ENCODE measurements around the gene UPB1.

UPB1 gene

GRCh38 chr22:24466716-24467328, 28.3 kb upstream of the UPB1 start:
- no peak overlapping the region for H3K27ac ChIP-seq
- TF ChIP-seq CTCF (conservative IDR thresholded peaks at IDR 0.05), result no peak

GRCh38 chr22:24467340-24467739, 27.8 kb upstream of the UPB1 start:
- TF ChIP-seq CTCF (conservative IDR thresholded peaks at IDR 0.05), result no peak
- no peak overlapping the region for H3K27ac ChIP-seq

DNA sequence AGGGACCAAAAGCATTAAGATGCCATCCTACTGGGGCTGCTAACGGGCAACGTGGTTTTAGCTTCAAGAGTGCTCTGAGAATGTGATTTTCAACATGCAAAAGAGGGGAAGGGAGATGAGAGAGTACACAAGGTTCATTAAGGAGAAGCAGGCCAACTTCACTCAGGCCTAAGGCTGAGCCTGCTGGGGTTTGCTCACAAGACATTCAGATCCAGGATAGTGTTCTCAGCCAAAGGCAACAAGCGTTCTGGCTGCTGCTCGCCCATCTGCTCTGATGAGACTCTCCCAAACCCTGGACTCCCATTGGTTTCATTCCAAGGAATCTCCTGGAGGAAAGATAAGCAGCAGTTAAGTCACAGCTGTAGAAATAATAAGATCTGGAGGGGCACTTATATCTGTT, 23.6 kb upstream of the UPB1 start:
- no peak for TF ChIP-seq CTCF (conservative IDR thresholded peaks at IDR 0.05)
- no peak overlapping the region for H3K27ac ChIP-seq

- TF ChIP-seq CTCF (conservative IDR thresholded peaks at IDR 0.05), result no peak
- no peak overlapping the region for H3K27ac ChIP-seq
Measured at GRCh38 chr22:24473284-24473683, 21.8 kb upstream of the UPB1 start.

DNA sequence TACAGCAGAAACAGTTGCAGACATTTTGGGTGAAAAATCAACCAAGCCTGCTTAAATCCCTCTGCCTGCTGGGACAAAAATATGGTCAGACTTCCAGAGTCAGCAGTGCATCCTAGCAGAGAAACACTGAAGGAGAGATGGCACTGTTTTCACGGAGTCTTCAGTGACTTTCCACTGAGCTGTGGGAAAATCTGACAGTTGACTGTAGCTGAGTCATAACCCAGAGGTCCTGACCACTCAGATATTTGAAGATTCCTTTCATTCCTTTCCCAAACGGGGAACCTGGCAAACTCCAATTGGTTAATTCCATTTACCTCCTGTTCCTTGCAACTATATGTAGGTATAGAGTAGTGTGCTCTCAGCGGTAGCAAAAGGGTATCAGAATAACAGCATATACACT, 20.9 kb upstream of the UPB1 start:
- H3K27ac ChIP-seq, result no peak overlapping the region
- TF ChIP-seq CTCF (conservative IDR thresholded peaks at IDR 0.05), result no peak

GRCh38 chr22:24474649-24475255, 20.4 kb upstream of the UPB1 start:
- TF ChIP-seq CTCF (conservative IDR thresholded peaks at IDR 0.05), result no peak
- H3K27ac ChIP-seq, result no peak overlapping the region

DNA sequence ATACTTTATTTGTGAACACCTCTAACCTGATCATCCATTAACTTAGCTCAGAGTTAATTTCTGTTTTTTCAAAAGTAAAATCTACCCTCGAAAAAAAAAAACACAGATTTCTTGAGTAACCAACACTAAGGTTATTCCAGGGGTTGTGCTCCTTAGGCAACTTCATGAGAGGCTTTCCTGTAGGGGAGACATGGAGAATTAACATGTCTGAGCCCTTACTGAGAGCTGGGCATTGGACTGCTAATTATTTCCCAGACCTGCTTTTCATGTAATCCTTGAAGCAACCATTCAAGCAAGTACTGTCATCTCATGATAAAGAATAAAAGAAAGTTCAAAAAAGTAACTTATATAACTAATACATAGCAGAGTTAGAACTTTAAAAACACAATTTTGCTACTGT, 13.5 kb upstream of the UPB1 start:
- TF ChIP-seq CTCF (conservative IDR thresholded peaks at IDR 0.05), result no peak
- H3K27ac ChIP-seq, result no peak overlapping the region
